ENCODE measurements around the gene EID3.
A peak's percentile ranks its signal among the peaks of the same experiment; 100 is the strongest.

The EID3 gene

GRCh38 chr12:104276273-104277131, 27.0 kb upstream of the EID3 start:
- 76 to 81% methylated on average over 6 to 8 of the region's 8 CpGs for WGBS, 2 experiments
- no peaks in the 10 kb centered on the region for H3K9me3 ChIP-seq (ENCODE audit: control insufficient read depth, low read length)
- no peaks in the 10 kb centered on the region for H3K4me1 ChIP-seq (ENCODE audit: control insufficient read depth, insufficient read depth, low read length)
- no peak overlapping the region for H3K27ac ChIP-seq (ENCODE audit: insufficient read depth, low read depth, low read length, poor library complexity, severe bottlenecking)
- no peaks in the 10 kb centered on the region for H3K27me3 ChIP-seq (ENCODE audit: control insufficient read depth, insufficient read depth, low read length, poor library complexity, severe bottlenecking)
- no peak overlapping the region for H3K4me3 ChIP-seq (ENCODE audit: insufficient read depth, low read depth, low read length)
- no peaks in the 10 kb centered on the region for H3K36me3 ChIP-seq (ENCODE audit: control insufficient read depth, insufficient read depth, low read length)

DNA sequence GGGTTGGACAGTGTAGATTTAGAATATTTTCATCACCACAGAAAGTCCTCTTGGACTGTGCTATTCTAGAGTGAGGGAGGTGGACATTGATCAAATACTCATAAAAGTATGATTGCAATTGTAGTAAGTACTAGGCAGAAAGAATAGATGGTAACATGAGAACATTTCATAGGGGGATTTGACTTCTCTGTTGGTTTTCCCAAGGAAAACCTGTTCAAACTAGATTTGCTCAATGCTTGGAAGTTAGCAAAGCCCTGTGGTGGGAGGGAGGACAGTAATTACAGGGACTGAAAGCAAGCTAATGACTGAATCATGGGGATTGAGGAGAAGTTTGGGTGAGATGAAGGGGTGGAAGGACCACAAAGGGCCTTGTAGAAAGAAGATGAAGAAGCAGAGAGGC, 24.4 kb upstream of the EID3 start:
- Histone ChIP-seq H3K27me3 (ENCODE audit: control insufficient read depth, insufficient read depth, low read length, poor library complexity, severe bottlenecking) (no peaks in the 10 kb centered on the region), H3K27ac (ENCODE audit: insufficient read depth, low read depth, low read length, poor library complexity, severe bottlenecking) (no peak overlapping the region)

DNA sequence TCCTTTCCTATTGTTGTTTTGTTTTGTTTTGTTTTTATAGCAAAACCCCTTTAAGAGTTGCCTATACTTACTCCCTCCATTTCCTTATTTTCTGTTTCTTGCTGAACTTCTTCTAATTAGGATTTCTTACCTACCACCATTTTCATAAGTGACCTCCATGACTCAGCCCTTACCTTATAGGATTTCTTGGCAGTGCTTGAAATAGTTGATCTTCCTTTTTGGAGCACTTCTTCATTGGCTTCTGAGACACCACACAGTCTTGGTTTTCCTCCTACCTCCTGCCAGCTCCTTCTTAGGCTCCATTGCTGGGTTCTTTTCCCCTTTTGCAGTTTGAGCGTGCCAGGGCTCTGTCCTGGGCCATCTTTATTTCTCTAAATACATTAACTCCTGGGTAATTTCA, 23.4 kb upstream of the EID3 start:
- 91 to 92% methylated on average over 1 of the region's 1 CpG for WGBS, 2 experiments
- Histone ChIP-seq H3K4me1 (ENCODE audit: control insufficient read depth, insufficient read depth, low read length) (no peaks in the 10 kb centered on the region), H3K27me3 (ENCODE audit: control insufficient read depth, insufficient read depth, low read length, poor library complexity, severe bottlenecking) (no peaks in the 10 kb centered on the region), H3K27ac (ENCODE audit: insufficient read depth, low read depth, low read length, poor library complexity, severe bottlenecking) (no peak overlapping the region), H3K9me3 (ENCODE audit: control insufficient read depth, low read length) (no peaks in the 10 kb centered on the region), H3K36me3 (ENCODE audit: control insufficient read depth, insufficient read depth, low read length) (no peaks in the 10 kb centered on the region), H3K4me3 (ENCODE audit: insufficient read depth, low read depth, low read length) (no peak overlapping the region)

More for the DNA sequence above, 24.4 kb upstream of the EID3 start:
- H3K4me1 ChIP-seq (ENCODE audit: control insufficient read depth, insufficient read depth, low read length): no peaks in the 10 kb centered on the region
- H3K9me3 ChIP-seq (ENCODE audit: control insufficient read depth, low read length): no peaks in the 10 kb centered on the region
- H3K36me3 ChIP-seq (ENCODE audit: control insufficient read depth, insufficient read depth, low read length): no peaks in the 10 kb centered on the region
- no peak overlapping the region for H3K4me3 ChIP-seq (ENCODE audit: insufficient read depth, low read depth, low read length)

- Histone ChIP-seq H3K4me1 (ENCODE audit: control insufficient read depth, insufficient read depth, low read length) (peaks cover under 1% of the 10 kb centered on the region), H3K27me3 (ENCODE audit: control insufficient read depth, insufficient read depth, low read length, poor library complexity, severe bottlenecking) (no peaks in the 10 kb centered on the region), H3K36me3 (ENCODE audit: control insufficient read depth, insufficient read depth, low read length) (no peaks in the 10 kb centered on the region), H3K27ac (ENCODE audit: insufficient read depth, low read depth, low read length, poor library complexity, severe bottlenecking) (no peak overlapping the region), H3K4me3 (ENCODE audit: insufficient read depth, low read depth, low read length) (no peak overlapping the region), H3K9me3 (ENCODE audit: control insufficient read depth, low read length) (no peaks in the 10 kb centered on the region)
- 68 to 71% methylated on average over 4 of the region's 4 CpGs for WGBS, 2 experiments
These were observed 22.7 kb upstream of the EID3 start for GRCh38 chr12:104280717-104281458.

GRCh38 chr12:104281636-104282035, 21.9 kb upstream of the EID3 start:
- Histone ChIP-seq H3K27ac (ENCODE audit: insufficient read depth, low read depth, low read length, poor library complexity, severe bottlenecking) (no peak overlapping the region), H3K4me3 (ENCODE audit: insufficient read depth, low read depth, low read length) (no peak overlapping the region), H3K9me3 (ENCODE audit: control insufficient read depth, low read length) (no peaks in the 10 kb centered on the region), H3K36me3 (ENCODE audit: control insufficient read depth, insufficient read depth, low read length) (no peaks in the 10 kb centered on the region), H3K4me1 (ENCODE audit: control insufficient read depth, insufficient read depth, low read length) (peaks cover 7% of the 10 kb centered on the region), H3K27me3 (ENCODE audit: control insufficient read depth, insufficient read depth, low read length, poor library complexity, severe bottlenecking) (no peaks in the 10 kb centered on the region)
- WGBS, 2 experiments: 87 to 92% methylated on average over 5 of the region's 5 CpGs

DNA sequence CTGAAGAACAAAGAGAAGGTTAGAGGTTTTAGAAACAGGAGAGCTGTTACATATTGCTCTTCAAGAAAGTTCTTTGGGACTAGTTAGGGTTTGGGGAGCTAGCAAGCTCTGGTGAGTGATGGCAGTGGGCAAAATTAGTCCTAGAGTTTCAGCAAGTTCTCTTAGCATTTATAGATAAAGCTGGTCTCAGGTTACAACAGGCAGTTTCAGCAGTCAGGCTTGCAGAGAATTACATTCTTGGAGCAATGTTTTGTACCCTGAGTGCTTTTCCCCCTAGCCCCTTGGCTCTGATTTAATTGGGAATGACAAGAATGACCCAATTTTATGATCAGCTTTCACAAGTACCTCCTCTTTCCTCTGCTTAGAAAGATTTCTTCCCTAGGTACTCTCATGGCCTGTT, 21.4 kb upstream of the EID3 start:
- Histone ChIP-seq H3K27ac (ENCODE audit: insufficient read depth, low read depth, low read length, poor library complexity, severe bottlenecking) (no peak overlapping the region), H3K4me3 (ENCODE audit: insufficient read depth, low read depth, low read length) (no peak overlapping the region), H3K9me3 (ENCODE audit: control insufficient read depth, low read length) (no peaks in the 10 kb centered on the region), H3K4me1 (ENCODE audit: control insufficient read depth, insufficient read depth, low read length) (peaks cover 7% of the 10 kb centered on the region), H3K27me3 (ENCODE audit: control insufficient read depth, insufficient read depth, low read length, poor library complexity, severe bottlenecking) (no peaks in the 10 kb centered on the region), H3K36me3 (ENCODE audit: control insufficient read depth, insufficient read depth, low read length) (no peaks in the 10 kb centered on the region)

DNA sequence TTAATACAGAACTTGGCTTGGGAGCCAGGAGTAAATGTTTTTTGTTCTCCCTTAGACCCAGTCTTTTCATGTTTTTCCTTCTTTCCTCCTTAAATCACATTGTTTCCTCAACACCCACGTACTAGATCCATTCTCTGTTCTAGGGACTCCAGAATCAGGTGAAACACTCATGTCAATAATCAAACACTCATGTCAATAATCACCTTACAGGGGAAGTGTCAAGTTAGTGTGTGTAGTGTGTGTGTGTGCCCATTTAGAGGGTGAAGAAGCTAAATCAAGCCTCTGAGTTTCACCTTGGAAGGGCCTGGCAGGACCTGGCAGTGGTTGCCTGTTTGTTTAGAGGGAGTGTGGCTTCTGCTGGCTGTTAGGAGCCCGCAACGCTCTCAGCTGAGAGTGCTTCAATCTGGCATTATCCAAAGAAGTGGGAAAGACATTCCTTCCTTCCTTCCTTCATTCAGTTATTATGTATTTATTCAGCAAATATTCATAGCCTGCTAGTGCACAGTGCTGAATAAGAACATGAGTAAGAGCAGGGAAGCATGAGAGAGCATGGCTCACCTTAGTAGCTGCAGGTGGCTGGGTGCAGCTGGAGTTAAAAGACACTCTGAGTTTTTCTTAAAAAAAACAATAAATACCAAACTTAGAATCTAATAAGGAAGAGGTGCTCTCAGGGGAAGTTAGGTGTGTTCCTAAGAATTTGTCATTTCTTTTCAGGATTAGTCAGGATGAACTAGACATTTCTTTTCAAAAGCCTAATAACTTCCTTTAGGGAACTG, 17.6 kb upstream of the EID3 start:
- Histone ChIP-seq H3K27me3 (ENCODE audit: control insufficient read depth, insufficient read depth, low read length, poor library complexity, severe bottlenecking) (no peaks in the 10 kb centered on the region), H3K9me3 (ENCODE audit: control insufficient read depth, low read length) (no peaks in the 10 kb centered on the region), H3K4me3 (ENCODE audit: insufficient read depth, low read depth, low read length) (no peak overlapping the region), H3K27ac (ENCODE audit: insufficient read depth, low read depth, low read length, poor library complexity, severe bottlenecking) (peak overlapping the region; percentile 99), H3K36me3 (ENCODE audit: control insufficient read depth, insufficient read depth, low read length) (no peaks in the 10 kb centered on the region), H3K4me1 (ENCODE audit: control insufficient read depth, insufficient read depth, low read length) (peaks cover 11% of the 10 kb centered on the region)
- WGBS, 2 experiments: 80 to 85% methylated on average over 3 of the region's 3 CpGs

DNA sequence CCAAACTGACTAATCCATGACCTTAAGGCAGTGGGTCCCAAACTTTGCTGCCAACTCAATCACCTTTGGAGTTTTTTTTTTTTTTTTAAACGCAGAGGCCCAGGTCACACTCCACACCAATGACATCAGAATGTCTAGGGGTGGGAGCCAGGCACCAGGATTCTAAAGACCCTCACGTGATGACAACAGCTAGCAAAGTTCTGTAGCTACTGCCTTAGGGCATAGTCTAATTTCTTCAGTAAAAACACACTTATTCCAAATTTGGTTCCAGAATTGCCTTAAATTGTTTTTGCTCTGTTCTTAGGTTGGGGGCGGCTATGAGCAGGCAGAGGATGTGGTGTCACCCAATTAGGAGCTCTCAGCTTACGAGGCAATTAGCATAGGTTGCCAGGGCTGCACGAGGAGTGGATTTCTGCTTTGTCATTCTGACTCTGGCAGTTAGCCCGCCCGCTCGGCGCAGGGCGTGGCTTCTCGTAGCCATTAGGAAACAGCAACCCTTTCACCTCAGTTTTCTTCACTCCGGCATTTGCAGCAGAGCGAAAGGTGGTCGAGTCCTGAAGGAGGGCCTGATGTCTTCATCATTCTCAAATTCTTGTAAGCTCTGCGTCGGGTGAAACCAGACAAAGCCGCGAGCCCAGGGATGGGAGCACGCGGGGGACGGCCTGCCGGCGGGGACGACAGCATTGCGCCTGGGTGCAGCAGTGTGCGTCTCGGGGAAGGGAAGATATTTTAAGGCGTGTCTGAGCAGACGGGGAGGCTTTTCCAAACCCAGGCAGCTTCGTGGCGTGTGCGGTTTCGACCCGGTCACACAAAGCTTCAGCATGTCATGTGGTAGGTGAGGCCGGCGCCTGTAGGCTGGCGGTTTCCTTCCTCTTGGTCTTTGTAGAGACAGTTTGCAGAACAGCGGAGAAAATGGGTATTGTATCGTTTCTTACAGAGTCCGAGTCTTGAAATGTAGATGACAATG, 16.7 kb upstream of the EID3 start:
- Histone ChIP-seq H3K36me3 (ENCODE audit: control insufficient read depth, insufficient read depth, low read length) (no peaks in the 10 kb centered on the region), H3K27ac (ENCODE audit: insufficient read depth, low read depth, low read length, poor library complexity, severe bottlenecking) (peak overlapping the region; percentile 99), H3K4me1 (ENCODE audit: control insufficient read depth, insufficient read depth, low read length) (peaks cover 11% of the 10 kb centered on the region), H3K9me3 (ENCODE audit: control insufficient read depth, low read length) (no peaks in the 10 kb centered on the region), H3K4me3 (ENCODE audit: insufficient read depth, low read depth, low read length) (peak overlapping the region; percentile 78), H3K27me3 (ENCODE audit: control insufficient read depth, insufficient read depth, low read length, poor library complexity, severe bottlenecking) (no peaks in the 10 kb centered on the region)
- WGBS, 2 experiments: 1% methylated on average over 40 of the region's 40 CpGs

- WGBS, 2 experiments: 0 to 1% methylated on average over 41 of the region's 41 CpGs
- Histone ChIP-seq H3K36me3 (ENCODE audit: control insufficient read depth, insufficient read depth, low read length) (peaks cover 3% of the 10 kb centered on the region), H3K9me3 (ENCODE audit: control insufficient read depth, low read length) (no peaks in the 10 kb centered on the region), H3K27me3 (ENCODE audit: control insufficient read depth, insufficient read depth, low read length, poor library complexity, severe bottlenecking) (no peaks in the 10 kb centered on the region), H3K4me3 (ENCODE audit: insufficient read depth, low read depth, low read length) (peak overlapping the region; percentile 78), H3K4me1 (ENCODE audit: control insufficient read depth, insufficient read depth, low read length) (peaks cover 11% of the 10 kb centered on the region), H3K27ac (ENCODE audit: insufficient read depth, low read depth, low read length, poor library complexity, severe bottlenecking) (peak overlapping the region; percentile 88)
These were observed 14.8 kb upstream of the EID3 start for GRCh38 chr12:104288635-104289274.

Data from ectodermal cell (in vitro differentiated cells).